Thoracic aorta (tissue), 2 donors: ENCODE data around the gene UGT1A6. TPM values are rescaled to one million over a fixed set of nuclear protein-coding genes. Genes with fewer than 3 reads are reported as not detected.

Experiments used
- ATAC-seq: fragments of 150-250 bp; one replicate; pipeline ENCODE4 v1.8.0; 2017; ENCODE audit warnings: low read depth; ENCODE audit not compliant: insufficient number of reproducible peaks, low FRiP score
- DNase-seq: peaks from one replicate; pipeline ENCODE4 v3.0.0-alpha.2; 2020; ENCODE audit warnings: low spot score
- H3K27ac ChIP-seq, 2 donors: fragments of 200-600 bp; sonication (generic); 1 replicate in 1 of 2; 2 replicates in 1 of 2; pipeline ENCODE4 v1.5.1; 2016; ENCODE audit warnings: mild to moderate bottlenecking in 2 of 2, moderate library complexity in 2 of 2
- H3K27me3 ChIP-seq: fragments of 200-600 bp; sonication (generic); replicated peaks from 2 replicates; pipeline ENCODE4 v1.6.0; 2016; ENCODE audit warnings: mild to moderate bottlenecking; ENCODE audit not compliant: insufficient read depth
- H3K36me3 ChIP-seq: fragments of 200-600 bp; sonication (generic); one replicate; pipeline ENCODE4 v1.5.1; 2016
- H3K4me1 ChIP-seq, 2 donors: fragments of 200-600 bp; sonication (generic); 1 replicate in 1 of 2; 2 replicates in 1 of 2; pipeline versions ENCODE4 v1.5.1 to v1.6.0; 2016; ENCODE audit warnings: low read depth in 2 of 2, mild to moderate bottlenecking in 1 of 2; ENCODE audit not compliant: control insufficient read depth in 1 of 2
- H3K4me3 ChIP-seq: fragments of 200-600 bp; sonication (generic); 2 replicates; pipeline ENCODE4 v1.5.1; 2016; ENCODE audit warnings: mild to moderate bottlenecking
- H3K9me3 ChIP-seq: fragments of 200-600 bp; sonication (generic); 2 replicates; pipeline ENCODE4 v1.5.1; 2016
- total RNA-seq, 2 donors: library from RNA; depleted of rRNA; stranded (reverse); fragments of >200 nt; gene quantifications; one replicate each; pipeline versions ENCODE4 v1.1.0 to v1.2.3, GENCODE V29; 2016
- TF ChIP-seq, protein P1 (sequence below): fragments of 200-600 bp; sonication (generic); IDR thresholded peaks from one replicate; pipeline ENCODE4 v1.5.1; 2019; ENCODE audit warnings: antibody characterized with exemption

UGT1A6 gene
- total RNA-seq, 2 donors from 2014 or later = not detected

DNA sequence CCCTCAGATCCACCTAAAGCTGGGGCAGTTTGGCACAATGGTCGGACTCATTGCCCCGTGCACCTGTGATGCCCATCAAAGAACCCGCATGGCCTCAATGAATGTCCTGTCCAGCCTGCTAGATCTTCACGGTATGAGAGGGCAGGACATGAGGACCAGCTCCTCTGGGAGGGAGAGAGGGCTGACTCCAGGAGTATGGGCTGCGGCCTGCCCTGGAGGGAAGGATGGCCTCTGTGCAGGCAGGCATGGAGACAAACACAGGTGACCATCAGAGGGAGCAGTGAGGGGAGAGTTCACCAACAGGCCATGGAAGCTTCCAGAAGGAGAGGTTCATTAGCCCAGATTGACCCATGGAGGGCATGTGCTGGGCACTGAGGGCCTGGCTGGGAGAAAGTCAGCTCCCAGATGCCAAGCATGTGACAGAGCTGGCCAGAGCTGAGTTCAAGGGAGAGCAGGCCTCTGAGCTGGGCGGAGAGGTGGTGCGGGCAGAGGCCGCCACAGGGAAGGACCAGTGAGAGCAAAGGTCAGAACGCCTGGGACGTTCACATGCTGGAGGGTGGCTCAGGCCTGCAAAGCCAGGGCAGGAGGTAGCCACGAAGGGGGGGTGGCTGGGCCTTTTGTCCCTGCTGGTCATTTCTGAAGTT is 125.4 kb downstream of the UGT1A6 start:
- Histone ChIP-seq H3K27me3 (no peaks in the 10 kb centered on the region), H3K36me3 (no peaks in the 10 kb centered on the region), H3K9me3 (no peaks in the 10 kb centered on the region), H3K4me1 (no peaks in the 10 kb centered on the region), H3K27ac (no peak overlapping the region), H3K4me3 (no peak overlapping the region)
- no peak for DNase-seq
- no peak for ATAC-seq
- TF ChIP-seq, protein P1, sequence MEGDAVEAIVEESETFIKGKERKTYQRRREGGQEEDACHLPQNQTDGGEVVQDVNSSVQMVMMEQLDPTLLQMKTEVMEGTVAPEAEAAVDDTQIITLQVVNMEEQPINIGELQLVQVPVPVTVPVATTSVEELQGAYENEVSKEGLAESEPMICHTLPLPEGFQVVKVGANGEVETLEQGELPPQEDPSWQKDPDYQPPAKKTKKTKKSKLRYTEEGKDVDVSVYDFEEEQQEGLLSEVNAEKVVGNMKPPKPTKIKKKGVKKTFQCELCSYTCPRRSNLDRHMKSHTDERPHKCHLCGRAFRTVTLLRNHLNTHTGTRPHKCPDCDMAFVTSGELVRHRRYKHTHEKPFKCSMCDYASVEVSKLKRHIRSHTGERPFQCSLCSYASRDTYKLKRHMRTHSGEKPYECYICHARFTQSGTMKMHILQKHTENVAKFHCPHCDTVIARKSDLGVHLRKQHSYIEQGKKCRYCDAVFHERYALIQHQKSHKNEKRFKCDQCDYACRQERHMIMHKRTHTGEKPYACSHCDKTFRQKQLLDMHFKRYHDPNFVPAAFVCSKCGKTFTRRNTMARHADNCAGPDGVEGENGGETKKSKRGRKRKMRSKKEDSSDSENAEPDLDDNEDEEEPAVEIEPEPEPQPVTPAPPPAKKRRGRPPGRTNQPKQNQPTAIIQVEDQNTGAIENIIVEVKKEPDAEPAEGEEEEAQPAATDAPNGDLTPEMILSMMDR = no peak

DNA sequence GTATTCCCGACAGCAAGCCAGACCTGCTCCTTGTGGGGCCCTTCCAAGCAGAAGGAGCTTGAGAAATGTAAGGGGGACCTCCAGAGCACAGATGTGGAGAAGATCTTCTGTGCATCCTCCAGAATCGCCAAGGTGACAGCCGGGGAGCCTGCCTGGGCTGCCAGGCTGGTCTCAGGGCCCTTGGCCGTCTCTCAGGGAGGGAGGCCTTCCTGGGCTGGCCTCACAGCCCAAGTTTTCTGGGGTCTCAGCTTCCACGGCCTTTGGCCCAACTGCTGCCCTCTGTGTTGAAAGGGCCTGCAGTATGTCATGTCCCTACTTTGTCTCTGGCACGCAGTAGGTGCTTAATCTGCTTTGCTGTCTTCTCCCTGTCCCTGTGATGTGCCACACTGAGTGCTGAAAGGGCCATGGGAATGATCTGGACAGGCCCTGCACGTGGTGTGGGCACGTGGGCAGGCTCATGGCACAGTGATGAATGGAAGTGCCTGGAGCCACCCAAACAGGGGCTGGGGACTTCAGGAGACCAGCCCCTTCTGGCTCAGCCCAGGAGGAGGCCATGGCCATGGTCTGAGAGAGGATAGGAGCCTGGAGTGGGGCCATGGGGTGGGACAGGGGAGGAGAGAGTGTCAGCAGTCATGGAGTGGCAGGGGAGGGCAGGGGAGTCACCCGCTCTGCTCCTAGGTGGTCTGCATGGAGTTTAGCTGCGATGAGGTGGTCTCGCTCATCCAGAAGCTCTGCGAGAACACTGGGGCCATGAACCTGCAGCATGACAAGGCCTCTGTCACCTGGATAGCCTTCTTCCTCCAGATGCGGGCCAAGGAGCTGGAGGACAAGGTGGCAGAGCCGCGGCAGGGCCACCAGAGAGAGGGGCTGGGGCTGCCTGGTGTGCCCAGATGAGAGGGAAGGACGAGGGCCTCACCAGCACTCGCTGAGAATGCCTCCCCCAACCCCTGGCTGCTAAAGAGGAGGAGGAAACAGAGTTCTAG is 126.2 kb downstream of the UGT1A6 start:
- H3K27me3 ChIP-seq = no peaks in the 10 kb centered on the region
- DNase-seq (no peak), ATAC-seq (no peak)
- H3K36me3 ChIP-seq = no peaks in the 10 kb centered on the region
- TF ChIP-seq, protein P1 = no peak
- H3K27ac ChIP-seq = no peak overlapping the region
- H3K4me1 ChIP-seq = no peaks in the 10 kb centered on the region
- H3K4me3 ChIP-seq = no peak overlapping the region
- H3K9me3 ChIP-seq = no peaks in the 10 kb centered on the region

GRCh38 chr2:233819884-233820773 is 127.4 kb downstream of the UGT1A6 start:
- Histone ChIP-seq H3K9me3 (no peaks in the 10 kb centered on the region), H3K4me3 (no peak overlapping the region), H3K27ac (no peak overlapping the region), H3K27me3 (no peaks in the 10 kb centered on the region), H3K4me1 (no peaks in the 10 kb centered on the region), H3K36me3 (no peaks in the 10 kb centered on the region)
- DNase-seq (no peak), ATAC-seq (no peak)
- TF ChIP-seq, protein P1 = no peak

- Histone ChIP-seq H3K27me3 (no peaks in the 10 kb centered on the region), H3K9me3 (no peaks in the 10 kb centered on the region), H3K36me3 (no peaks in the 10 kb centered on the region), H3K4me3 (no peak overlapping the region), H3K27ac (no peak overlapping the region), H3K4me1 (no peaks in the 10 kb centered on the region)
- no peak for ATAC-seq
- TF ChIP-seq, protein P1 = no peak
- no peak for DNase-seq
Measured at GRCh38 chr2:233820774-233821105, 128.1 kb downstream of the UGT1A6 start.
